Hematopoietic multipotent progenitor cell treated with erythropoietin and hydrocortisone succinate and interleukin-3 and kit ligand, for 6 days (in vitro differentiated cells): Measurements from ENCODE around the gene SNTG2.

Source experiments
- DNase-seq: peaks from one replicate; pipeline ENCODE4 v3.0.0-alpha.2; 2015

The SNTG2 gene

GRCh38 chr2:1297372-1298159, 346.9 kb downstream of the SNTG2 start:
- DNase-seq, result no peak

- no peak for DNase-seq
Measured at GRCh38 chr2:1299043-1299442, 348.4 kb downstream of the SNTG2 start.

GRCh38 chr2:1300284-1300683, 349.6 kb downstream of the SNTG2 start:
- no peak for DNase-seq

GRCh38 chr2:1301056-1301455, 350.4 kb downstream of the SNTG2 start:
- no peak for DNase-seq

- DNase-seq, result no peak
Measured at GRCh38 chr2:1305342-1306013, 354.8 kb downstream of the SNTG2 start.

GRCh38 chr2:1306014-1306686, 355.5 kb downstream of the SNTG2 start:
- no peak for DNase-seq

GRCh38 chr2:1306687-1307516, 356.3 kb downstream of the SNTG2 start:
- no peak for DNase-seq

- DNase-seq, result no peak
Measured at GRCh38 chr2:1307670-1308069, 357.0 kb downstream of the SNTG2 start.

GRCh38 chr2:1308678-1309077, 358.0 kb downstream of the SNTG2 start:
- DNase-seq, result no peak

GRCh38 chr2:1309507-1309906, 358.9 kb downstream of the SNTG2 start:
- no peak for DNase-seq

- DNase-seq, result no peak
Measured at GRCh38 chr2:1310202-1310601, 359.6 kb downstream of the SNTG2 start.

- no peak for DNase-seq
Measured at GRCh38 chr2:1310866-1311265, 360.2 kb downstream of the SNTG2 start.

- DNase-seq, result no peak
Measured at GRCh38 chr2:1313240-1313924, 362.7 kb downstream of the SNTG2 start.

GRCh38 chr2:1314254-1314653, 363.6 kb downstream of the SNTG2 start:
- DNase-seq, result no peak

GRCh38 chr2:1318366-1319009, 367.8 kb downstream of the SNTG2 start:
- DNase-seq, result no peak

GRCh38 chr2:1319393-1319792, 368.7 kb downstream of the SNTG2 start:
- DNase-seq, result no peak

GRCh38 chr2:1321321-1321720, 370.7 kb downstream of the SNTG2 start:
- no peak for DNase-seq

- DNase-seq, result no peak
Measured at GRCh38 chr2:1324884-1325283, 374.2 kb downstream of the SNTG2 start.

GRCh38 chr2:1328684-1329083, 378.0 kb downstream of the SNTG2 start:
- no peak for DNase-seq

GRCh38 chr2:1339388-1340140, 388.9 kb downstream of the SNTG2 start:
- no peak for DNase-seq

GRCh38 chr2:1340141-1340512, 389.5 kb downstream of the SNTG2 start:
- DNase-seq, result no peak
